Cardiac septum (tissue), 1 donor: ENCODE results near the gene EVL. TPM values are rescaled to one million over a fixed set of nuclear protein-coding genes. Genes with fewer than 3 reads are reported as not detected.
A peak's percentile ranks its signal among the peaks of the same experiment; 100 is the strongest.

Experiments
- DNase-seq: peaks from one replicate; pipeline ENCODE4 v3.0.0-alpha.2; 2020; ENCODE audit warnings: low spot score
- intact Hi-C: fragments of 100-400 bp; cut with DNase I; formaldehyde crosslinking; loops from one replicate; pipeline ENCODE4 v1.14.0; 2022
- total RNA-seq: library from RNA; stranded (reverse); fragmentation: NEBNext Ultra II Directional; extraction: Animal tissue kit (Norgen Biotek cat#: 25700); gene quantifications from one replicate; pipeline ENCODE4 v1.2.1, GENCODE V29; 2021
- donor health status: DM: no; HTN: no; CAD: no.

Gene EVL
- total RNA-seq, 1 donor from 2014 or later, result 46.3 TPM

- intact Hi-C loops, result no loop called here
- no peak for DNase-seq
Observed at GRCh38 chr14:100078997-100079725, 13.9 kb downstream of the EVL start.

DNA sequence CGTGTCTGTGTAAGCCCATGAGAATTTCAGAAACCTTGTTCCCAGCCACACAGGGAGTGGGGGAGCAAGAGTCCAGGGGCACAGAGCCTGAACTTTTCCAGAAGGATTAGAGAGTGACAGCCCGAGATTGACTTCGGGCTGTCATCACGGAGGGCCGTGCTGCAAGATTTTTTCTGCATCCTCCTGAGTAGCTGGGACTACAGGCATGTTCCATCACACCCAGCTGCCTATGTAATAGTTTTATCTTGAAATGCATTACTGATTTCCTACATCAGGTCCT is 14.4 kb downstream of the EVL start:
- no peak for DNase-seq
- intact Hi-C loops, result no loop called here

DNA sequence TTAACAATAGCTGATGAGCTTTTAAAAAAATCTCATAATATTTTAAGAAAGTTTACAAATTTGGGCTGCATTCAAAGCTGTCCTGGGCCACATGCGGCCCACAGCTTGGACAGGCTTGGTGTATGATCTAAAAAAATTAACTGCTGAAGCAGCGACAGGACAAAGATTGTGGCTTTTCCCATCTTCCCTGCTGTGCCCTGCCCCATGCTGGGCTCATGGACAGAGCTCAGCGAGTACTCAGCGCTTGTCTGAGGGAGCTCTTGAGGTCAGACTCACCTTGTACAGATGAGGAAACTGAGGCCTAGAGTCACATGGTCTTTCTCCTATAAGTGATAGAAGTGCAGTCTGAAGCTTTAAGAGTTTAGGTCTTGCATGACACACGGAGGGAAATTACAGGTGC is 15.0 kb downstream of the EVL start:
- intact Hi-C loops, result no loop called here
- no peak for DNase-seq

GRCh38 chr14:100081997-100082625 is 16.9 kb downstream of the EVL start:
- intact Hi-C loops, result no loop called here
- DNase-seq, result no peak

- no peak for DNase-seq
- intact Hi-C loops, result no loop called here
Observed at GRCh38 chr14:100082723-100083122, 17.5 kb downstream of the EVL start.

DNA sequence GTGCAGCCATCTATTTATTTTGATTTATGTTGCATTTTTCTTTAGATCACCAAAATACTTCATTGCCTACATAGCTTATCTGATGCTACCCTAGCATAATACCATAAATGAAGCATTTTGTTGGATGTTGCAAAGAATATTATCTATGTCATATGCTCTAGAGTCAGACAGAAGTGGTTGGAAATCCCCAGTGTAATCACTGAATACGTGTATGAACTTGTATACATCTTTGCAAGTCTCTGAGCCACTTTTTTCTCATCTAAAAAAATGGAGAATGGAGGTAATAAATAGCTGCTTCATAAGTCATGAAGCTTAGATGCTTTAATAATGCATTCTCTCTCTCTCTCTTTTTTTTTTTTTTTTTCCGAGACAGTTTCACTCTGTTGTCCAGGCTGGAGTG is 18.5 kb downstream of the EVL start:
- intact Hi-C loops, result no loop called here
- DNase-seq, result no peak

DNA sequence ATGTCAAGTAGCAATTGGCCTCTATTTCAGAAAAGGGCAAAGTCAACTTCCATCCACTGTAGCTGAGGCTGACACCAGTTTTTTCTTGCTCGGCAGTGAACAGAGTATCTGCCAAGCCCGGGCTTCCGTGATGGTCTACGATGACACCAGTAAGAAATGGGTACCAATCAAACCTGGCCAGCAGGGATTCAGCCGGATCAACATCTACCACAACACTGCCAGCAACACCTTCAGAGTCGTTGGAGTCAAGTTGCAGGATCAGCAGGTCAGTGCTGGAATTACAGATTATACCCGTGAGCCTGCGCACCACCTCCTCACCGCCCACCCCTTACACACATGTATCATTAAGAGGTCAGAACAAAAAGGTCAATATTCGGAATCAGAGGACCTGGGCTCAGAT is 19.4 kb downstream of the EVL start:
- intact Hi-C loops, result no loop called here
- DNase-seq, result no peak

- intact Hi-C loops, result no loop called here
- DNase-seq, result no peak
Observed at GRCh38 chr14:100085462-100085861, 20.2 kb downstream of the EVL start.

DNA sequence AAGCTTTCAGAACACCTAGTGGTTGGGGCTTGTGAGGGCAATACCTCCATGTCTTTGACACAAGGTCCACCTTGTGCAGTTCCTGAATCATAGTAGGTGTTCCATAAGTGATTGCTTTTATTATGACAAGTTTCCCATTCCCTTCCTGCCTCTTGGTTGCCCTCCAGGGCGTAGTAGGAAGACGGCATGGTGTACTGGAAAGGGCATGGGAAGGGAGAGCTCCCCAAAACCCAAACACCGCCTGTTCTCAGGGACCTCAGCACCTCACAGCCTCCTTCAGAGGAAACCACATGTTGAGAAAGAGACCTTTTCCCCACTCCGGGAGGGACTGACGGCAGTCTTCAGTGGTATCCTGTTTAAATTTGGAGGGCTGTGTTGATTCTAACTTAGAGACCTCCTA is 21.1 kb downstream of the EVL start:
- intact Hi-C loops, result no loop called here
- DNase-seq, result peak; percentile 35

DNA sequence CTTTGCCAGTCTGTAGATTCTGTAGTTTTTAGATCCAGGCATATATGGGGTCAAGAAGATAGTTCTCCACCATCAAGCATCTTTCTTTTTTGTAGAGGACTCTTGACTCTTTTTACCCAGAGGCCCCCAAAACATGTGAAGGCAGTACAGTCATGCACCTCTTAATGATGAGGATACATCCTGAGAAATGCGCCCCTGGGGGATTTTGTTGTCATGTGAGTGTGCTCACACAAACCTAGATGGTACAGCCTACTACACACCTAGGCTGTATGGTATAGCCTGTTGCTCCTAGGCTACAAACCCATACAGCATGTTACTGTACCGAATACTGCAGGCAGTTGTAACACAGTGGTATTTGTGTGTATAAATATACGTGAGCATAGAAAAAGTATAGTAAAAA is 23.0 kb downstream of the EVL start:
- no peak for DNase-seq
- intact Hi-C loops, result no loop called here

DNA sequence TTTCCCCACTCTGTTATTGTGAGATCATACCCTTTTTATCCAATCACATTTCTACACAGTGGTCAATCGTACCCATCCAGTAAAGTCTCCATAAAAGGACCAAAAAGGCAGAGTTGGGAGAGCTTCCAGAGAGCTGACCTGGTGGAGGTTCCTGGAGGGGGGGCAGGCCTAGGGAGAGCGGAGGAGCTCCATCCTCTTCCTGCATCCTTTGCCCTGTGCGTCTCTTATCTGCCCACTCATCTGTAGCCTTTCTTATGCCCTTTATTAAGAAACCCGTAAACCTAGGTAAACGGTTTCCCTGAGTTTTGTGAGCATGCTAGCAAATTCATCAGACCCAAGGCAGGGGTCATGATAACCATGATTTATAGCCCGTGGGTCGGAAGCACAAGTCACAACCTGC is 26.2 kb downstream of the EVL start:
- intact Hi-C loops, result no loop called here
- DNase-seq, result peak; percentile 27

DNA sequence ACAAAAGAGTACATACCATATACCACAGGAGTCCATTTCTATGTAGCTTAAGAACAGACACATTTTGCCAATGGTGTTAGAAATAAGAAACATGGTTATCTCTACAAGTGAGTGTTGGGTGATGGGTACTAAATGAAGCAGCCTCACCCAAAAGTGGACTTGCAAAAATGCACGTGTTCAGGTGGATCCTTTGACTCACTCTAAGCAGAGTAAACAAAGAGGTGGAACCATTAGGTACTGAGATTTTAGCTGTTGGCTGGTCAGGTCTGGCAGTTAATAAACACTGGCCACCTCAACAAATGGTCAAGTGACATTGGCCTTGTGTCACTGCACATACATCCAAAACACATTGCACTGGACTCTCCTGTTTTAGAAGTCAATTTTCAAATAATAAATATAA is 27.6 kb downstream of the EVL start:
- DNase-seq, result peak; percentile 31
- intact Hi-C loops, result no loop called here

DNA sequence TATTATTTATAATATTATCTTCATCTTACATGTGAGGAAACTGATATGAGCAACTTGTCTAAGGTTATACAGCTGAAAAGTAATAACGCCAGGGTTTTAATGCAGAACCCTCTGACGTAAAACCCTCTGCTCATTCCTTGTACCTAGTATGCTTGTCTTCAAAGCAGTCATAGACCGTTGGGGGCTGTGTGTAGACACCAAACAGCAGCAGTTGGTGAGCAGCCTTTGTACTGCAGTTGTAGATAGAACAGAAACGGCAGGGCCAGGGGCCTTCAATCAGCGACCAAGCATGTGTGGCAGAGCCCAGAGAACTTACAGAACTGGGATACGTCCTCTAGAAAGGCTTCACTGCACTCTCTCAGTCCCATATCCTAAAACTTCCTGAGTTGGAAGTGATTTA is 28.1 kb downstream of the EVL start:
- DNase-seq, result peak; percentile 44
- intact Hi-C loops, result no loop called here

DNA sequence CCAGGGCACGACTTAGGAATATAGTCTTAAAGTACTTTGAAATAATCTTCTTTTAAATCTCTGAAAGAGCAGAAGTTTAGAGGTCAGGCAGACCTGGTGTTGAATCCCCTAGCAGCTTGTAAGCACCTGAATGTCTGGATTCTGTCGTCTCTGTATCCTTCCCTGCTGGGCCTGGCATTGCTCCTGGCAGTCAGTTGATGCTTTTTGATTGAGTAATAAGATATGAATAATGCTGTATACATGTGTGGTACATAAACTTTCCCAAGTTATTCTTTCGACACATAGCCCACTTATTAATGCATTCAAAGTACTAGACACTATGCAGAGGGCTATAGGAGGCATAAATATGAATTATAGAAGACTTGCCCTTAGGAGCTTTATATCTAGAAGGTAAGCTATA is 31.4 kb downstream of the EVL start:
- no peak for DNase-seq
- intact Hi-C loops, result no loop called here

DNA sequence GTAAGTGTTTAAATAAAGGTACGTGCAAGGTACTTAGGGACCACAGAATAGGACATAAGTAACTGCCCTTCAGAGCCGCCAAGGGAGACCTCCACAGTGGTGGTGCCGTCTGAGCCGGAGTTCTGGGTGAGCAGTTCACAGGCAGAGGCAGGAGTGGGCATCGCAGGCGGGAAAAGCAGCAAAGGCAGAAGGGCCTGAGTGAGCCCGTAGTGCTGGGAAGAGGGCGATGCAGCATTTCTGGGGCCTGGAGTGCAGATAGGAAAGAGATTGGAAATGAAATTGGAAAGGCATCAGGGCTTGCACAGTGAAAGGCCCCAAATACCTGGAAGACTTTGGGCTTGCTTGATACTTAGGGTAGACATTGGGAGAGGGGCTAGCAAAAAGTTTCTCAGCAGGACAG is 32.9 kb downstream of the EVL start:
- intact Hi-C loops, result no loop called here
- no peak for DNase-seq

- intact Hi-C loops, result no loop called here
- no peak for DNase-seq
Observed at GRCh38 chr14:100100032-100100703, 34.9 kb downstream of the EVL start.

DNA sequence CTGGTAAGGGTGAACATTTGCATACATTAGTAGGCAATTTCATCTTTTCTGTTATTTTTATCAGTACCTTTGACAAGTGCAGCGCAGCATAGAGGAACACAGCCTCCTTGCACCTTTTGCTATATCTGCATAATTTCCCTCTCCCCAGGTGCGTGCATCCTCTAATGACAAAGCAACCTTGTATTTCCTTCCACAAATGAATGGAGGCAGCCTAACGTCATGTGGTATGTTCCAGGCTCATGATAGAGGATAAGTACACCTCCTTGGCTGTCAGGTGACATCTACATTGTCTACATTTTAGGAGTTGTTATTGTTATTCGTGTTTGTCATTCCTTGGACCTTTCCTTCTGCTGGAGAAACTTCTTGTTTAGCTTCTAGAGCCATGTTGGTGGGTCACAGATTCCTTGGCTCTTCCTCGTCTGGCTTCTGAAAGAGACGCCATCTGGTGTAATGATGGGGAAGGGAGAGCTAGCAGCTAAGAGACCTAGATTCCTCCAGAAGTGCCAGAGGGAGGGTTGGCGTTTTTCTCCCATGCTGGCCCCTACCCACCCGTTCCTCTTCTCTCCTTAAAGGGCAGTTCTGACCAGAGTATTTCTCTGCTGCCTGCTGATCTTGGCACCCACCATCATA is 37.0 kb downstream of the EVL start:
- intact Hi-C loops, result no loop called here
- DNase-seq, result no peak

GRCh38 chr14:100103250-100104005 is 38.2 kb downstream of the EVL start:
- intact Hi-C loops, result no loop called here
- peak; percentile 67 for DNase-seq

- intact Hi-C loops, result no loop called here
- DNase-seq, result peak; percentile 61
Observed at GRCh38 chr14:100104006-100104352, 38.8 kb downstream of the EVL start.
